ENCODE measurements around the gene RFX7.
A peak's percentile ranks its signal among the peaks of the same experiment; 100 is the strongest.

Gene RFX7

DNA sequence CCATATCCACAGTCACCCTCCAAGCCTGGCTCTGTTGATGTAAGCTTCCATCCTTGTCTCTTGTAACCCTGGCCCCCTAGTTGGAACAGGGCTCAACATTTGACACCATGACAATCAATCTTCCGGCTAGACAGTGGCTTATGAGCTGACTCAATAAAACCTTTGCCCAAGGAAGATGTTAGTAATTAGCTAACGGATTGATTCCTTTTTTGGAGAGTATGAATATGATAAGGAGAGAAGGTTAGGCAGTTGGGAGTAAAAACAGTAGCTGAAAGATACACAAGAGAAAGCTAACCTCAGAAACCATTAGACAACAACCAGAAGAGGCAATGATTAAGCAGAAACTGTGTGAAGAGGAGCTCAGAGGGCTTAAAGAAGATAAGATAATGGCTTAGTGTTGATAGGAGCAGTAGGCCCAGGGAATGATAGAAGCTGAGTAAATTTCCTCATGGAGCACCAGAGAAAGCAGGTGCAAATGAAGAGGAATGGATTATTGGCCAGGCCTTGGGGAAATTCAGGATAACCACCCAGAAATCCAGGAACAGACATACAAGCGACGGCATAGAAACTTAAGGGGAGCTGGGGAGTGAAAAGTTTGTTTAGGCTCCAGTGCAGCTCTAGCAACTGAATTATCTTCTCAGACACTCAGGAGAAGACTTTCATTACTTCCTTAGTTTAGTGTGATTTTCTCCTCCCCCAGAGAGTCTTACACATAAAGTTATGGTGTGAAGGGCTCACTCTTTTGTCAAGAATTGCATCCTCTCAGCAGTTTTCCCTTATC lies 7.8 kb upstream of the RFX7 start:
- POLR2A ChIA-PET: interaction anchor here (1.4 kb wide), 1 partner anchor 113 kb away, joined by 4 read pairs; no protein-coding TSS in a partner anchor
- TF ChIP-seq ELF4 (IDR thresholded peaks at IDR 0.05): no peak
- no peak for TF ChIP-seq CTBP1 (IDR thresholded peaks at IDR 0.05; ENCODE audit: borderline replicate concordance)
- no peak for TF ChIP-seq FOXK2 (IDR thresholded peaks at IDR 0.05)
- TF ChIP-seq BHLHE40 (IDR thresholded peaks at IDR 0.05; ENCODE audit: borderline replicate concordance): no peak
- TF ChIP-seq, protein P1, sequence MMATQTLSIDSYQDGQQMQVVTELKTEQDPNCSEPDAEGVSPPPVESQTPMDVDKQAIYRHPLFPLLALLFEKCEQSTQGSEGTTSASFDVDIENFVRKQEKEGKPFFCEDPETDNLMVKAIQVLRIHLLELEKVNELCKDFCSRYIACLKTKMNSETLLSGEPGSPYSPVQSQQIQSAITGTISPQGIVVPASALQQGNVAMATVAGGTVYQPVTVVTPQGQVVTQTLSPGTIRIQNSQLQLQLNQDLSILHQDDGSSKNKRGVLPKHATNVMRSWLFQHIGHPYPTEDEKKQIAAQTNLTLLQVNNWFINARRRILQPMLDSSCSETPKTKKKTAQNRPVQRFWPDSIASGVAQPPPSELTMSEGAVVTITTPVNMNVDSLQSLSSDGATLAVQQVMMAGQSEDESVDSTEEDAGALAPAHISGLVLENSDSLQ (IDR thresholded peaks at IDR 0.05): peak; percentile 7; the same call in 1 of the 2 replicates
- no peak for TF ChIP-seq HDGF (IDR thresholded peaks at IDR 0.05; ENCODE audit: borderline replicate concordance)
- DNase-seq (ENCODE audit: extremely low spot score): no peak
- CTCF ChIA-PET: interaction anchor here (1.5 kb wide), 1 partner anchor 177 kb away, joined by 6 read pairs; no protein-coding TSS in a partner anchor

DNA sequence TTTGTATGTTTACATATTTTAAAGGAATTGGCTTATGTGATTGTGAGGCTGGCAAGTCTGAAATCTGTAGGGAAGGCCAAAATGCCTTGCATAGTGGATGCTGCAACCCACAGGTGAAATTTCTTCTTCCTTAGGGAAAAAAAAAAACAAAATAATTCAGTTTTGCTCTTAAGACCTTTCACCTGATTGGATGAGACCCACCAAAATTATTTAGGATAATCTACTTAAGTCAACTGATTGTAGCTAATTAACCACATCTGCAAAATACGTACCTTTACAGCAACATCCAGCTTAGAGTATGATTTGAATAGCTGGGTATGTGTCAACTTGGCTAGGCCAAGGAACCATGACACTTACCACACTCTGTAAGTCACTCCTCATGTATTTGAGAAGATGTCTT lies 6.9 kb upstream of the RFX7 start:
- ChIA-PET POLR2A (no interaction called here), CTCF (interaction anchor here (0.8 to 1.5 kb wide), 2 partner anchors 176 to 178 kb away, joined by 3 to 6 read pairs; no protein-coding TSS in a partner anchor)
- TF ChIP-seq L3MBTL2 (conservative IDR thresholded peaks at IDR 0.05) (no peak), ARNT (IDR thresholded peaks at IDR 0.05) (no peak), CTBP1 (IDR thresholded peaks at IDR 0.05; ENCODE audit: borderline replicate concordance) (no peak), FOXM1 (IDR thresholded peaks at IDR 0.05; ENCODE audit: borderline replicate concordance) (no peak), ELF4 (IDR thresholded peaks at IDR 0.05) (no peak), NFRKB (IDR thresholded peaks at IDR 0.05) (no peak), ZNF384 (IDR thresholded peaks at IDR 0.05) (no peak), SP1 (IDR thresholded peaks at IDR 0.05) (no peak), TARDBP (IDR thresholded peaks at IDR 0.05) (no peak), FOXA1 (IDR thresholded peaks at IDR 0.05) (no peak), LEF1 (IDR thresholded peaks at IDR 0.05; ENCODE audit: borderline replicate concordance) (no peak)
- TF ChIP-seq, protein P1 (IDR thresholded peaks at IDR 0.05): no peak
- no peak for DNase-seq (ENCODE audit: extremely low spot score)

DNA sequence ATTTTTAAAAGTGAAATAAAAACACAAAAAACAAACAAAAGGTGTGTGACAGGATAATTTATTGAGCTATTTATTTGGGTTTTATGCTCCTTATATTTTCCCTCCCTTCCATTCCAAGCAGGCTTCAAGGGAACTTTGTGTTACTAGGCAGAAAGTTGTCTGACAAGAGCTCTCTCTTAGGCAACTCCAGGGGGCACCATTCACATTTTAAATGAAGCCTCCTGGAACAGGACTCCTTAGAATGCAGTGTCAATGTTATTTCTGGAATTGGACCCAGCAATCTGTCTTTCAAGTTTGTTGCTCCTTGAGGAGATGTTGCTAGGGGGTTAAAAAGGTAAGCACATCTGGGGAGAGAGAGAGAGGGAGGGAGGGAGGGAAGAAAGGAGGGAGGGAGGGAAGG lies 5.4 kb upstream of the RFX7 start:
- CTCF ChIA-PET: interaction anchor here (0.7 to 1.5 kb wide), 3 partner anchors 178 to 195 kb away, joined by 3 to 6 read pairs (median 4); no protein-coding TSS in a partner anchor
- POLR2A ChIA-PET: no interaction called here
- DNase-seq (ENCODE audit: extremely low spot score): peak; percentile 13
- no peak for TF ChIP-seq TARDBP (IDR thresholded peaks at IDR 0.05)
- TF ChIP-seq CTBP1 (IDR thresholded peaks at IDR 0.05; ENCODE audit: borderline replicate concordance): no peak
- no peak for TF ChIP-seq FOXM1 (IDR thresholded peaks at IDR 0.05; ENCODE audit: borderline replicate concordance)
- TF ChIP-seq SP1 (IDR thresholded peaks at IDR 0.05): no peak
- TF ChIP-seq BHLHE40 (IDR thresholded peaks at IDR 0.05; ENCODE audit: borderline replicate concordance): no peak
- no peak for TF ChIP-seq L3MBTL2 (conservative IDR thresholded peaks at IDR 0.05)
- no peak for TF ChIP-seq ELF4 (IDR thresholded peaks at IDR 0.05)
- TF ChIP-seq SUZ12 (IDR thresholded peaks at IDR 0.05): no peak
- TF ChIP-seq, protein P1 (IDR thresholded peaks at IDR 0.05): peak; percentile 36; the same call in 1 of the 2 replicates

DNA sequence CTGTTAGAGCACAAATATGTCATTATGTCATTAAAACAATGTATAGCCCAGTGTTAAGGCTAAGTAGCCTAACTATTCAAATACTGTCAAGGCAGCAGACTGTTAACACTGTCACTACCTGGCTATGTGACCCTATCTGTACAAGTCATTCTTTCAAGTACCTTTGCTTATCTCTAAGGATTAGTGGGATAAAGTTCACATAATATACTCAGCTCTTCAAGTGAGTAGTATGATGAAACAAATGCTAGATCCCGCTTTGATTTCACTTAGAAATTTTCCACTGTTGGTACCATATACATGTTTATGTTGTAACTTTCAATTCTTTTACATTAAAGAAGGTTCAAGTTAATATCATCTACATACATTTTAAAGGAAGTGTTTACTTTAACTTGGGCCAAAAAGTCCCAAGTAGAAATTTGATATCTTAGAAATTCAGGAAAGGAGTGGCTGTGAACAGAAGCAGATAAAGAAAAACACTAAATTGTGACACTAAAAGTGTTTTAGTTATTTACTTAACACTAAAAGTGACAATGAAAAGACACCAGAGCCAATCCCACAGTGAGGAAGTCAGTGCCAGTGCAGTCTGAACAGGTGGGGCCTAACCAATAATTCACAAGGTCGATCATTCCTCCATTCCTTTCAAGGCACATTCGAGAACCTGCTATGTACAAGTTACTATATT lies 4.8 kb upstream of the RFX7 start:
- CTCF ChIA-PET: interaction anchor here (0.7 to 1.5 kb wide), 3 partner anchors 179 to 196 kb away, joined by 3 to 6 read pairs (median 4); no protein-coding TSS in a partner anchor
- TF ChIP-seq CTBP1 (IDR thresholded peaks at IDR 0.05; ENCODE audit: borderline replicate concordance) (no peak), SUZ12 (IDR thresholded peaks at IDR 0.05) (no peak), SP1 (IDR thresholded peaks at IDR 0.05) (no peak), FOXK2 (IDR thresholded peaks at IDR 0.05) (no peak), FOXA1 (IDR thresholded peaks at IDR 0.05) (no peak), ELF4 (IDR thresholded peaks at IDR 0.05) (no peak), TARDBP (IDR thresholded peaks at IDR 0.05) (no peak), ZNF384 (IDR thresholded peaks at IDR 0.05) (no peak), HDGF (IDR thresholded peaks at IDR 0.05; ENCODE audit: borderline replicate concordance) (no peak), LEF1 (IDR thresholded peaks at IDR 0.05; ENCODE audit: borderline replicate concordance) (no peak), FOXM1 (IDR thresholded peaks at IDR 0.05; ENCODE audit: borderline replicate concordance) (no peak)
- TF ChIP-seq, protein P1 (IDR thresholded peaks at IDR 0.05): no peak

DNA sequence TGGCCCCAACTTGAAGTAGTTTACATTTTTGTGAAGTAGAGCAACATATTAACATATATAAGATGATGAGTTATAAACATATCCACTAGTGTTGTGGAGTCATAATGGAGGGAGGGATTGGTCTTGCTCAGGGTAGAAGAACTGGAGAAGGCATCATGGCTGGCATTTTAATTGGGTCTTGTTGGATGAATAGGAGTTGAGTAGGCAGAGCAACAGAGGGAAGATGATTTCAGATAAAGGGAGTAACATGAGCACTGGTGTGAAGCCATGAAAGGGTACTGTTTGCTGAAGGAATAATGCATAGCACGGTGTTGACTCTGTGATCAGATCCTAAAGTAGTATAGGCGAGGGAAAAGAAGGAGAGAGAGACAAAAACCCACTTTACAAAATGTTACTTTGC lies 3.6 kb upstream of the RFX7 start:
- CTCF ChIA-PET: no interaction called here

More for the DNA sequence above, 4.8 kb upstream of the RFX7 start:
- no peak for DNase-seq (ENCODE audit: extremely low spot score)
- POLR2A ChIA-PET: no interaction called here

More for the DNA sequence above, 3.6 kb upstream of the RFX7 start:
- no peak for DNase-seq (ENCODE audit: extremely low spot score)
- TF ChIP-seq SP1 (IDR thresholded peaks at IDR 0.05) (no peak), TARDBP (IDR thresholded peaks at IDR 0.05) (no peak)
- POLR2A ChIA-PET: no interaction called here

All from HEK293T (cell line).